ENCODE data around the gene LMO7.

GRCh38 chr13:75694722-75695121 is 58.6 kb downstream of the LMO7 start:
- TF ChIP-seq CTCF (IDR thresholded peaks at IDR 0.05) (no peak), POLR2A (IDR thresholded peaks at IDR 0.05) (no peak)

All from testis (tissue), 2 donors.